HCT116 (cell line): ENCODE data around the gene RNF222.

ENCODE experiments used
- CEBPB ChIP-seq: IDR thresholded peaks from 2 replicates; pipeline ENCODE4 v1.6.1; 2012; ENCODE audit warnings: low read depth
- EZH2 ChIP-seq: fragments of 200-600 bp; sonication (generic); IDR thresholded peaks from 2 replicates; pipeline ENCODE4 v1.6.1; 2017; ENCODE audit warnings: antibody characterized with exemption, mixed run types
- FOSL1 ChIP-seq: IDR thresholded peaks from 2 replicates; pipeline ENCODE4 v1.6.1; 2012; ENCODE audit warnings: low read depth
- JUND ChIP-seq: IDR thresholded peaks from 2 replicates; pipeline ENCODE4 v1.6.1; 2012
- POLR2A ChIP-seq: IDR thresholded peaks from 2 replicates; pipeline ENCODE4 v1.7.0; 2011; ENCODE audit warnings: borderline replicate concordance; ENCODE audit not compliant: insufficient read depth, insufficient read length; ENCODE audit errors: extremely low read depth
- POLR2AphosphoS5 ChIP-seq: IDR thresholded peaks from 2 replicates; pipeline ENCODE4 v1.6.1; 2011; ENCODE audit warnings: mild to moderate bottlenecking, low read depth, low read length, moderate library complexity
- SP1 ChIP-seq: IDR thresholded peaks from 2 replicates; pipeline ENCODE4 v1.6.1; 2012; ENCODE audit warnings: low read depth
- ZFX ChIP-seq: fragments of 450-650 bp; IDR thresholded peaks from 2 replicates; pipeline ENCODE4 v1.6.1; 2017
- ZNF274 ChIP-seq: fragments of 200-500 bp; sonication (Bioruptor generic); IDR thresholded peaks from 2 replicates; pipeline ENCODE4 v1.6.1; 2014; ENCODE audit warnings: mild to moderate bottlenecking, low read depth, low read length, inconsistent platforms
- TF ChIP-seq, protein P1 (sequence below): IDR thresholded peaks from 2 replicates; pipeline ENCODE4 v1.6.1; 2012
- TF ChIP-seq, protein P2 (sequence below), 3 experiments: fragments of 200-600 bp in 1 of 3; sonication (generic) in 1 of 3; IDR thresholded peaks in 2 of 3; conservative IDR thresholded peaks in 1 of 3; 2 replicates each; pipeline ENCODE4 v1.5.1; 2012 to 2017; ENCODE audit warnings: low read depth in 2 of 3, low read length in 2 of 3, antibody characterized with exemption in 1 of 3, borderline replicate concordance in 1 of 3, control low read depth in 1 of 3, mild to moderate bottlenecking in 1 of 3, mixed read lengths in 1 of 3, mixed run types in 1 of 3, moderate library complexity in 1 of 3; ENCODE audit not compliant: insufficient read depth in 1 of 3
- TF ChIP-seq, protein P3 (sequence below): IDR thresholded peaks from 2 replicates; pipeline ENCODE4 v1.6.1; 2012
- TF ChIP-seq, protein P4 (sequence below): IDR thresholded peaks from 2 replicates; pipeline ENCODE4 v1.6.1; 2012; ENCODE audit warnings: low read depth

DNA sequence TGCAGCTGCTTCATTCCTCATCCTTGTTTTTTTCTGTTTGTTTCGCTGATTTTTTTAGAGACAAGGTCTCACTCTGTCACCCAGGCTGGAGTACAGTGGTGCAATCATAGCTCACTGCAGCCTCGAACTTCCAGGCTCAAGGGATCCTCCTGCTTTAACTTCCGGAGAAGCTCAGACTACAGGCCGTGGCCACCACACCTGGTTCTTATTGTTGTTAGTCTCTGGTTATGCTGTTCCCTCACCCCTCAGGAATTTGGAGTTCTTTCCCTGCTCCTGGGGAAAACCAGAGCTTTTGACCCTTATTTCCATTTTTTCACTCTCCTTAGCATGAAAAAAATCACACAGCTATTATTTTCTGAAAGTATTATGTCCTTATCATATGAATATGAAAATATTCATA, 56.2 kb downstream of the RNF222 start:
- TF ChIP-seq, protein P1, sequence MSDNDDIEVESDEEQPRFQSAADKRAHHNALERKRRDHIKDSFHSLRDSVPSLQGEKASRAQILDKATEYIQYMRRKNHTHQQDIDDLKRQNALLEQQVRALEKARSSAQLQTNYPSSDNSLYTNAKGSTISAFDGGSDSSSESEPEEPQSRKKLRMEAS = no peak
- TF ChIP-seq CEBPB = no peak
- TF ChIP-seq, protein P2, sequence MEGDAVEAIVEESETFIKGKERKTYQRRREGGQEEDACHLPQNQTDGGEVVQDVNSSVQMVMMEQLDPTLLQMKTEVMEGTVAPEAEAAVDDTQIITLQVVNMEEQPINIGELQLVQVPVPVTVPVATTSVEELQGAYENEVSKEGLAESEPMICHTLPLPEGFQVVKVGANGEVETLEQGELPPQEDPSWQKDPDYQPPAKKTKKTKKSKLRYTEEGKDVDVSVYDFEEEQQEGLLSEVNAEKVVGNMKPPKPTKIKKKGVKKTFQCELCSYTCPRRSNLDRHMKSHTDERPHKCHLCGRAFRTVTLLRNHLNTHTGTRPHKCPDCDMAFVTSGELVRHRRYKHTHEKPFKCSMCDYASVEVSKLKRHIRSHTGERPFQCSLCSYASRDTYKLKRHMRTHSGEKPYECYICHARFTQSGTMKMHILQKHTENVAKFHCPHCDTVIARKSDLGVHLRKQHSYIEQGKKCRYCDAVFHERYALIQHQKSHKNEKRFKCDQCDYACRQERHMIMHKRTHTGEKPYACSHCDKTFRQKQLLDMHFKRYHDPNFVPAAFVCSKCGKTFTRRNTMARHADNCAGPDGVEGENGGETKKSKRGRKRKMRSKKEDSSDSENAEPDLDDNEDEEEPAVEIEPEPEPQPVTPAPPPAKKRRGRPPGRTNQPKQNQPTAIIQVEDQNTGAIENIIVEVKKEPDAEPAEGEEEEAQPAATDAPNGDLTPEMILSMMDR (IDR thresholded peaks at IDR 0.05 in 2 of 3, conservative IDR thresholded peaks at IDR 0.05 in 1 of 3; ENCODE audit: borderline replicate concordance in 1 of 3, insufficient read depth in 1 of 3, low read depth in 2 of 3, low read length in 2 of 3) = no peak
- TF ChIP-seq ZFX = no peak
- no peak for TF ChIP-seq POLR2AphosphoS5
- TF ChIP-seq, protein P3, sequence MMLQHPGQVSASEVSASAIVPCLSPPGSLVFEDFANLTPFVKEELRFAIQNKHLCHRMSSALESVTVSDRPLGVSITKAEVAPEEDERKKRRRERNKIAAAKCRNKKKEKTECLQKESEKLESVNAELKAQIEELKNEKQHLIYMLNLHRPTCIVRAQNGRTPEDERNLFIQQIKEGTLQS = no peak
- TF ChIP-seq, protein P4, sequence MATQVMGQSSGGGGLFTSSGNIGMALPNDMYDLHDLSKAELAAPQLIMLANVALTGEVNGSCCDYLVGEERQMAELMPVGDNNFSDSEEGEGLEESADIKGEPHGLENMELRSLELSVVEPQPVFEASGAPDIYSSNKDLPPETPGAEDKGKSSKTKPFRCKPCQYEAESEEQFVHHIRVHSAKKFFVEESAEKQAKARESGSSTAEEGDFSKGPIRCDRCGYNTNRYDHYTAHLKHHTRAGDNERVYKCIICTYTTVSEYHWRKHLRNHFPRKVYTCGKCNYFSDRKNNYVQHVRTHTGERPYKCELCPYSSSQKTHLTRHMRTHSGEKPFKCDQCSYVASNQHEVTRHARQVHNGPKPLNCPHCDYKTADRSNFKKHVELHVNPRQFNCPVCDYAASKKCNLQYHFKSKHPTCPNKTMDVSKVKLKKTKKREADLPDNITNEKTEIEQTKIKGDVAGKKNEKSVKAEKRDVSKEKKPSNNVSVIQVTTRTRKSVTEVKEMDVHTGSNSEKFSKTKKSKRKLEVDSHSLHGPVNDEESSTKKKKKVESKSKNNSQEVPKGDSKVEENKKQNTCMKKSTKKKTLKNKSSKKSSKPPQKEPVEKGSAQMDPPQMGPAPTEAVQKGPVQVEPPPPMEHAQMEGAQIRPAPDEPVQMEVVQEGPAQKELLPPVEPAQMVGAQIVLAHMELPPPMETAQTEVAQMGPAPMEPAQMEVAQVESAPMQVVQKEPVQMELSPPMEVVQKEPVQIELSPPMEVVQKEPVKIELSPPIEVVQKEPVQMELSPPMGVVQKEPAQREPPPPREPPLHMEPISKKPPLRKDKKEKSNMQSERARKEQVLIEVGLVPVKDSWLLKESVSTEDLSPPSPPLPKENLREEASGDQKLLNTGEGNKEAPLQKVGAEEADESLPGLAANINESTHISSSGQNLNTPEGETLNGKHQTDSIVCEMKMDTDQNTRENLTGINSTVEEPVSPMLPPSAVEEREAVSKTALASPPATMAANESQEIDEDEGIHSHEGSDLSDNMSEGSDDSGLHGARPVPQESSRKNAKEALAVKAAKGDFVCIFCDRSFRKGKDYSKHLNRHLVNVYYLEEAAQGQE = no peak
- TF ChIP-seq JUND = no peak
- TF ChIP-seq POLR2A = no peak
- no peak for TF ChIP-seq EZH2
- no peak for TF ChIP-seq ZNF274
- TF ChIP-seq SP1 = no peak
- TF ChIP-seq FOSL1 = no peak
